PC-9 (cell line): ENCODE data around the gene OR5AS1. TPM values are rescaled to one million over a fixed set of nuclear protein-coding genes. Genes with fewer than 3 reads are reported as not detected.

ENCODE experiments used
- BruUV-seq: library from RNA; stranded (reverse); fragments of 400-500 nt; replicated peaks from 2 replicates; lab custom pipeline; 2021; lab: Mats Ljungman, UMichigan
- CTCF ChIA-PET: fragments of 300-600 bp; sonication (Branson Sonifier 250); formaldehyde crosslinking; loops from one replicate; lab custom pipeline; 2022; ENCODE audit warnings: antibody characterized with exemption; lab: Charles Lee
- POLR2A ChIA-PET: fragments of 300-600 bp; sonication (Branson Sonifier 250); formaldehyde crosslinking; loops from one replicate; lab custom pipeline; 2022; ENCODE audit warnings: antibody characterized with exemption; ENCODE audit not compliant: unreplicated experiment; lab: Charles Lee
- DNase-seq, 2 experiments: peaks; one replicate each; pipeline versions ENCODE4 v3.0.0 to v3.0.0-alpha.2; 2015 to 2022; ENCODE audit warnings: mixed read lengths in 1 of 2
- H2AFZ ChIP-seq: fragments of 200-600 bp; sonication (generic); 2 replicates; pipeline ENCODE4 v1.8.1; 2017; ENCODE audit warnings: antibody characterized with exemption
- H3F3A ChIP-seq: fragments of 200-600 bp; sonication (generic); 2 replicates; pipeline ENCODE4 v1.8.1; 2017; ENCODE audit warnings: antibody characterized with exemption, mild to moderate bottlenecking, low read depth; ENCODE audit not compliant: insufficient read depth
- H3K27ac ChIP-seq: fragments of 200-600 bp; sonication (generic); 2 replicates; pipeline ENCODE4 v1.6.1; 2016; ENCODE audit warnings: mixed run types
- H3K27me3 ChIP-seq: fragments of 200-600 bp; sonication (generic); 2 replicates; pipeline ENCODE4 v1.6.1; 2016; ENCODE audit warnings: low read depth, mixed run types; ENCODE audit not compliant: insufficient read depth
- H3K36me3 ChIP-seq: fragments of 200-600 bp; sonication (generic); 2 replicates; pipeline ENCODE4 v1.6.1; 2016; ENCODE audit warnings: low read depth, mixed run types
- H3K4me1 ChIP-seq: fragments of 200-600 bp; sonication (generic); replicated peaks from 2 replicates; pipeline ENCODE4 v1.6.1; 2016; ENCODE audit warnings: mixed run types; ENCODE audit not compliant: insufficient read depth
- H3K4me2 ChIP-seq: fragments of 200-600 bp; sonication (generic); 2 replicates; pipeline ENCODE4 v1.6.1; 2017; ENCODE audit warnings: mixed run types
- H3K4me3 ChIP-seq: fragments of 200-600 bp; sonication (generic); 2 replicates; pipeline ENCODE4 v1.6.1; 2016; ENCODE audit warnings: mixed run types
- H3K79me2 ChIP-seq: fragments of 200-600 bp; sonication (generic); 2 replicates; pipeline ENCODE4 v1.6.1; 2017; ENCODE audit warnings: low read depth, mixed run types
- H3K9me2 ChIP-seq: fragments of 200-600 bp; sonication (generic); 2 replicates; pipeline ENCODE4 v1.8.1; 2017; ENCODE audit warnings: mild to moderate bottlenecking; ENCODE audit not compliant: insufficient read depth
- H3K9me3 ChIP-seq: fragments of 200-600 bp; sonication (generic); 2 replicates; pipeline ENCODE4 v1.8.1; 2016; ENCODE audit warnings: low read depth; ENCODE audit not compliant: insufficient read depth
- H4K20me1 ChIP-seq: fragments of 200-600 bp; sonication (generic); 2 replicates; pipeline ENCODE4 v1.8.1; 2017; ENCODE audit not compliant: insufficient read depth
- CTCF ChIP-seq: fragments of 200-600 bp; sonication (generic); conservative IDR thresholded peaks from 2 replicates; pipeline ENCODE4 v1.6.1; 2017; ENCODE audit warnings: mixed run types, antibody characterized with exemption, mild to moderate bottlenecking, moderate library complexity
- EZH2 ChIP-seq: fragments of 200-600 bp; sonication (generic); IDR thresholded peaks from 2 replicates; pipeline ENCODE4 v1.8.0; 2017; ENCODE audit warnings: antibody characterized with exemption, low read depth
- intact Hi-C: fragments of 100-400 bp; cut with micrococcal nuclease; formaldehyde crosslinking; loops from one replicate; pipeline ENCODE4 v1.10.0; 2022; ENCODE audit not compliant: unreplicated experiment
- total RNA-seq: library from RNA; stranded (reverse); gene quantifications from 2 replicates; pipeline ENCODE4 v1.2.3, GENCODE V29; 2021

OR5AS1 gene
- total RNA-seq, 1 experiment from 2014 or later: not detected

DNA sequence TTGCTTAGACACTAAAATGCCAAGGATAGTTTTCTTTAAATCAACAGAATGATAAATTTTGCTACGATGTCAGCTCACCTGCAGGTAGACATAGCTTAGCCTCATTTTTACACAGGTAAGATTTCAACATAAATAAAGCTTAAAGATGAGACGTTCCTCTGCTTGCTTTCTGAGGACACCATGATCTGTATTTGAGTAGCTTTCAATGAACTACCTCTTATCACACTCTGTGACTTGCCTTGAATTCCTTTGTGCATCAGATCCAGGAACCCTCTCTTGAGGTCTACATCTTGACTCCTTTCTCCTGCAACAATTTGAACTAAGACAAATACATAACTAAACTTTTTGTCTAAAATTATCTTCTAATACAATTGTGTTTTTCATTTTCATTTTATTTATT lies 39.5 kb downstream of the OR5AS1 start:
- Histone ChIP-seq H3K9me2 (peaks cover under 1% of the 10 kb centered on the region; the same call in 1 of the 2 replicates), H3K27me3 (no peaks in the 10 kb centered on the region), H3K9me3 (no peaks in the 10 kb centered on the region), H3K27ac (no peak overlapping the region), H3K4me2 (no peak overlapping the region), H4K20me1 (no peaks in the 10 kb centered on the region; the same call in 1 of the 2 replicates), H3K36me3 (no peaks in the 10 kb centered on the region), H3F3A (no peaks in the 10 kb centered on the region), H3K79me2 (no peaks in the 10 kb centered on the region), H3K4me3 (no peak overlapping the region), H2AFZ (no peak overlapping the region; the same call in 1 of the 2 replicates), H3K4me1 (no peaks in the 10 kb centered on the region)
- POLR2A ChIA-PET: no interaction called here
- CTCF ChIA-PET: no interaction called here
- DNase-seq: no peak
- TF ChIP-seq EZH2 (no peak), CTCF (no peak)
- BruUV-seq: no TSS peak
- intact Hi-C loops: no loop called here

Other genes with a start within 250 kb of the OR5AS1 start
- gene OR5D14, start 232.1 kb upstream of the OR5AS1 start, total RNA-seq: not detected in 2 replicates
- gene OR5L1, start 216.3 kb upstream of the OR5AS1 start, total RNA-seq: not detected in 2 replicates
- not detected in 2 replicates for gene OR5D18, start 208.0 kb upstream of the OR5AS1 start, total RNA-seq
- not detected in 2 replicates for gene OR5L2, start 200.4 kb upstream of the OR5AS1 start, total RNA-seq
- not detected in 2 replicates for gene OR5D16, start 188.9 kb upstream of the OR5AS1 start, total RNA-seq
- gene TRIM51, start 144.4 kb upstream of the OR5AS1 start, total RNA-seq: not detected in 2 replicates
- gene OR5W2, start 113.1 kb upstream of the OR5AS1 start, total RNA-seq: not detected in 2 replicates
- gene OR5I1, start 91.3 kb upstream of the OR5AS1 start, total RNA-seq: not detected in 2 replicates
- gene OR10AG1, start 57.7 kb upstream of the OR5AS1 start, total RNA-seq: not detected in 2 replicates
- not detected in 2 replicates for gene OR5F1, start 33.0 kb upstream of the OR5AS1 start, total RNA-seq
- gene OR8I2, start 65.7 kb downstream of the OR5AS1 start, total RNA-seq: not detected in 2 replicates
- gene OR8H2, start 76.0 kb downstream of the OR5AS1 start, total RNA-seq: not detected in 2 replicates
- gene OR8H3, start 94.7 kb downstream of the OR5AS1 start, total RNA-seq: not detected in 2 replicates
- gene OR8J3, start 112.5 kb downstream of the OR5AS1 start, total RNA-seq: not detected in 2 replicates
- not detected in 2 replicates for gene OR8K5, start 132.7 kb downstream of the OR5AS1 start, total RNA-seq
- gene OR5J2, start 149.0 kb downstream of the OR5AS1 start, total RNA-seq: not detected in 2 replicates
- gene OR5T2, start 206.6 kb downstream of the OR5AS1 start, total RNA-seq: not detected in 2 replicates
- gene OR5T3, start 224.6 kb downstream of the OR5AS1 start, total RNA-seq: not detected in 2 replicates
- not detected in 2 replicates for gene OR5T1, start 246.5 kb downstream of the OR5AS1 start, total RNA-seq